ENCODE measurements around the gene ALDH4A1. TPM values are rescaled to one million over a fixed set of nuclear protein-coding genes. Genes with fewer than 3 reads are reported as not detected.

The ALDH4A1 gene
- total RNA-seq, 3 donors from 2014 or later (not counting 1 experiment from before 2014, with no cell fraction given), result 3.4 to 4.1 (median 3.7) TPM

DNA sequence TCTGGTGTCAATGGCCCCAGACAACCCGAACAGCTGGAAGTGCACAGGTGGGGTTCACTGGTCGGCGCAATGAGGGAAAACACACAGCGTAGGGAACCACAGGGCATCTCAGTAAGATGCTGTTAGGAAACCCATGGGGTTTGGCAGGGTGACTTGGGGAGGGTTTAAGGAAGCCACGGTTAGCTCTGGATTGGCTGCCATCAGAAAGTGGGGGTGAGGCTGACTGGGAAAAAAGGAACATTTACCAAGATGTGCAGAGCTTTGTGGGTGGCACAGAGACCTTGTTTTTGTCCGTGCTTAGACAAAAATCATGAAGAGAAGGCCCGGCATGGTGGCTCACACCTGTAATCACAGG is 11.0 kb downstream of the ALDH4A1 start:
- Mint-ChIP-seq H3K36me3 (no peaks in the 10 kb centered on the region), H3K4me3 (no peak overlapping the region), H3K27ac (no peak overlapping the region), H3K4me1 (no peaks in the 10 kb centered on the region), H3K9me3 (no peaks in the 10 kb centered on the region), H3K27me3 (ENCODE audit: low read depth in 2 of 2) (no peaks in the 10 kb centered on the region)
- H3K4me3 ChIP-seq (ENCODE audit: low read length), result no peak overlapping the region
- DNase-seq (no peak), ATAC-seq (no peak)
- H3K4me1 ChIP-seq (ENCODE audit: control insufficient read depth, insufficient read depth, low read length), result no peaks in the 10 kb centered on the region
- 85% methylated on average over 7 of the region's 7 CpGs for WGBS (ENCODE audit: insufficient coverage)
- intact Hi-C loops (cut with micrococcal nuclease), result no loop called here
- no peaks in the 10 kb centered on the region for H3K27me3 ChIP-seq (ENCODE audit: control insufficient read depth, insufficient read depth, low read length)
- no peaks in the 10 kb centered on the region for H3K9me3 ChIP-seq (ENCODE audit: control insufficient read depth, insufficient read depth, low read length)
- no peak overlapping the region for H3K27ac ChIP-seq (ENCODE audit: low read length)
- no peaks in the 10 kb centered on the region for H3K36me3 ChIP-seq (ENCODE audit: control insufficient read depth, insufficient read depth, low read length)
- TF ChIP-seq, protein P1, sequence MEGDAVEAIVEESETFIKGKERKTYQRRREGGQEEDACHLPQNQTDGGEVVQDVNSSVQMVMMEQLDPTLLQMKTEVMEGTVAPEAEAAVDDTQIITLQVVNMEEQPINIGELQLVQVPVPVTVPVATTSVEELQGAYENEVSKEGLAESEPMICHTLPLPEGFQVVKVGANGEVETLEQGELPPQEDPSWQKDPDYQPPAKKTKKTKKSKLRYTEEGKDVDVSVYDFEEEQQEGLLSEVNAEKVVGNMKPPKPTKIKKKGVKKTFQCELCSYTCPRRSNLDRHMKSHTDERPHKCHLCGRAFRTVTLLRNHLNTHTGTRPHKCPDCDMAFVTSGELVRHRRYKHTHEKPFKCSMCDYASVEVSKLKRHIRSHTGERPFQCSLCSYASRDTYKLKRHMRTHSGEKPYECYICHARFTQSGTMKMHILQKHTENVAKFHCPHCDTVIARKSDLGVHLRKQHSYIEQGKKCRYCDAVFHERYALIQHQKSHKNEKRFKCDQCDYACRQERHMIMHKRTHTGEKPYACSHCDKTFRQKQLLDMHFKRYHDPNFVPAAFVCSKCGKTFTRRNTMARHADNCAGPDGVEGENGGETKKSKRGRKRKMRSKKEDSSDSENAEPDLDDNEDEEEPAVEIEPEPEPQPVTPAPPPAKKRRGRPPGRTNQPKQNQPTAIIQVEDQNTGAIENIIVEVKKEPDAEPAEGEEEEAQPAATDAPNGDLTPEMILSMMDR (IDR thresholded peaks at IDR 0.05), result no peak

DNA sequence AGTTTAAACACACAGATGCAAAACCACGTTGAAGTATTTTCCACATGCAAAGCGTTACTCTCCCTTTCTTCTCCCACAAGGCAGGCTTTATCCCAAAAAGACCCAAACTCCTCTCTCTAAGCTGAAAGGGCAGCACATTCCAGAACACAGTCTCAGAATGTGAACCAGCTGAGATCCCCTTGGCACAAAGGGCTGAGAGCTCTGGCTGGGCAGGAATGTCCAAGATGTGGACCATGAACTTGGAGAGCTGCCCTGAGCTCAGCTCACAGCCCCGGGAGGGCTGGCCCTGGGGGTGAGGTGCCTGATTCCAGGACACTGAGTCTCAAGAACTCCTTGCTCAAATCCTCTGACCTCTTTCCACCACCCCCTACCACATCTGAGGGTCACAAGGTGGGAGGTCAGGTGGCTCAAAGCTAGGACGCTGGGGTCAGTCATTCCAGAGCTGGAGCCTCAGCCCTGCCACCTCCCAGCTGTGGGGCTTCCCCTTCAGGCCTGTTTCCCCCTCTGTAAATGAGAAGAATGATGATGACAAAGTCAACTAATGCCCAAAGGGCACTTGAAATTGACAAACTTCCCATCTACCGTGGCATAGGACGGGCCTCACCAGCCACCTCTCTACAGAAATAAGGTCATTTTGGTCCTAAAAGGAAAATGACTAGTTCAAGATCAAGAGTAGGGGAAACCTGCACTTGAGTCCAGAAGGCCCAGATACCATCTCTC is 11.5 kb downstream of the ALDH4A1 start:
- no peak for ATAC-seq
- H3K27ac Mint-ChIP-seq, result no peak overlapping the region

GRCh38 chr1:18886003-18886335 is 16.4 kb downstream of the ALDH4A1 start:
- TF ChIP-seq, protein P1 (IDR thresholded peaks at IDR 0.05), result no peak
- no peaks in the 10 kb centered on the region for H3K9me3 Mint-ChIP-seq
- Histone ChIP-seq H3K27me3 (ENCODE audit: control insufficient read depth, insufficient read depth, low read length) (no peaks in the 10 kb centered on the region), H3K4me3 (ENCODE audit: low read length) (no peak overlapping the region), H3K9me3 (ENCODE audit: control insufficient read depth, insufficient read depth, low read length) (no peaks in the 10 kb centered on the region), H3K27ac (ENCODE audit: low read length) (no peak overlapping the region), H3K4me1 (ENCODE audit: control insufficient read depth, insufficient read depth, low read length) (no peaks in the 10 kb centered on the region), H3K36me3 (ENCODE audit: control insufficient read depth, insufficient read depth, low read length) (no peaks in the 10 kb centered on the region)
- no peaks in the 10 kb centered on the region for H3K27me3 Mint-ChIP-seq (ENCODE audit: low read depth in 2 of 2)
- ATAC-seq, result no peak
- H3K36me3 Mint-ChIP-seq, result no peaks in the 10 kb centered on the region
- WGBS (ENCODE audit: insufficient coverage), result 100% methylated on average over 1 of the region's 1 CpG
- H3K4me3 Mint-ChIP-seq, result no peak overlapping the region
- no peak overlapping the region for H3K27ac Mint-ChIP-seq
- DNase-seq, result no peak
- H3K4me1 Mint-ChIP-seq, result no peaks in the 10 kb centered on the region
- intact Hi-C loops (cut with micrococcal nuclease), result no loop called here

More for the DNA sequence above, 11.5 kb downstream of the ALDH4A1 start:
- 82% methylated on average over 6 of the region's 6 CpGs for WGBS (ENCODE audit: insufficient coverage)
- Histone ChIP-seq H3K27ac (ENCODE audit: low read length) (no peak overlapping the region), H3K27me3 (ENCODE audit: control insufficient read depth, insufficient read depth, low read length) (no peaks in the 10 kb centered on the region), H3K9me3 (ENCODE audit: control insufficient read depth, insufficient read depth, low read length) (no peaks in the 10 kb centered on the region), H3K4me3 (ENCODE audit: low read length) (no peak overlapping the region), H3K4me1 (ENCODE audit: control insufficient read depth, insufficient read depth, low read length) (no peaks in the 10 kb centered on the region), H3K36me3 (ENCODE audit: control insufficient read depth, insufficient read depth, low read length) (no peaks in the 10 kb centered on the region)
- Mint-ChIP-seq H3K4me3 (no peak overlapping the region), H3K9me3 (no peaks in the 10 kb centered on the region), H3K36me3 (no peaks in the 10 kb centered on the region), H3K4me1 (no peaks in the 10 kb centered on the region), H3K27me3 (ENCODE audit: low read depth in 2 of 2) (no peaks in the 10 kb centered on the region)
- TF ChIP-seq, protein P1 (IDR thresholded peaks at IDR 0.05), result no peak
- no peak for DNase-seq
- intact Hi-C loops (cut with micrococcal nuclease), result no loop called here
